ENCODE data around the gene TAF7L.
A peak's percentile ranks its signal among the peaks of the same experiment; 100 is the strongest.

DNA sequence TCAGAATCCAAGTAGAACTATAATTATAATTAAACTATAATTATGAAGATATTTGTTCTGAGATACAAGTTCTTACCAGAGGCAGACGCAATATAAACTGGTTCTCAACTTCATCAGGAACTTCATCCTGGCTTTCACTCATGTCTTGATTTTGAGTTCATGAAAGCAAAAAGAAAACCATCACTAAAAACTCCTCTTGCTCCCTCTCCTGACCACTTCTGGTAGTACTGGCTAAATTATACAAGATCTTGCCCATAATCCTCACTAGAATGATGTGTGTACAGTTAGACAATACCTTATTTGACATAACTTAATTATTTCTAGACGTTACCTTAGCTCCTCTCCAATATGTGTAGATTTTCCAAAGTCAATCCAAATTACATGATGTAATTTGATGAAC, 3.7 kb downstream of the TAF7L start:
- TF ChIP-seq ZFP37 (tag by site-specific recombination; IDR thresholded peaks at IDR 0.05) (no peak), YY1 (tag by site-specific recombination; IDR thresholded peaks at IDR 0.05) (no peak), ZNF274 (IDR thresholded peaks at IDR 0.05; ENCODE audit: low read length) (no peak), ZNF274 (tag by site-specific recombination; IDR thresholded peaks at IDR 0.05; ENCODE audit: borderline replicate concordance) (no peak), SETDB1 (IDR thresholded peaks at IDR 0.05; ENCODE audit: insufficient read length, low read length) (no peak), ZNF785 (tag by site-specific recombination; IDR thresholded peaks at IDR 0.05) (no peak), HOXC10 (CRISPR knock-in tag; IDR thresholded peaks at IDR 0.05) (no peak)
- TF ChIP-seq, protein P1, sequence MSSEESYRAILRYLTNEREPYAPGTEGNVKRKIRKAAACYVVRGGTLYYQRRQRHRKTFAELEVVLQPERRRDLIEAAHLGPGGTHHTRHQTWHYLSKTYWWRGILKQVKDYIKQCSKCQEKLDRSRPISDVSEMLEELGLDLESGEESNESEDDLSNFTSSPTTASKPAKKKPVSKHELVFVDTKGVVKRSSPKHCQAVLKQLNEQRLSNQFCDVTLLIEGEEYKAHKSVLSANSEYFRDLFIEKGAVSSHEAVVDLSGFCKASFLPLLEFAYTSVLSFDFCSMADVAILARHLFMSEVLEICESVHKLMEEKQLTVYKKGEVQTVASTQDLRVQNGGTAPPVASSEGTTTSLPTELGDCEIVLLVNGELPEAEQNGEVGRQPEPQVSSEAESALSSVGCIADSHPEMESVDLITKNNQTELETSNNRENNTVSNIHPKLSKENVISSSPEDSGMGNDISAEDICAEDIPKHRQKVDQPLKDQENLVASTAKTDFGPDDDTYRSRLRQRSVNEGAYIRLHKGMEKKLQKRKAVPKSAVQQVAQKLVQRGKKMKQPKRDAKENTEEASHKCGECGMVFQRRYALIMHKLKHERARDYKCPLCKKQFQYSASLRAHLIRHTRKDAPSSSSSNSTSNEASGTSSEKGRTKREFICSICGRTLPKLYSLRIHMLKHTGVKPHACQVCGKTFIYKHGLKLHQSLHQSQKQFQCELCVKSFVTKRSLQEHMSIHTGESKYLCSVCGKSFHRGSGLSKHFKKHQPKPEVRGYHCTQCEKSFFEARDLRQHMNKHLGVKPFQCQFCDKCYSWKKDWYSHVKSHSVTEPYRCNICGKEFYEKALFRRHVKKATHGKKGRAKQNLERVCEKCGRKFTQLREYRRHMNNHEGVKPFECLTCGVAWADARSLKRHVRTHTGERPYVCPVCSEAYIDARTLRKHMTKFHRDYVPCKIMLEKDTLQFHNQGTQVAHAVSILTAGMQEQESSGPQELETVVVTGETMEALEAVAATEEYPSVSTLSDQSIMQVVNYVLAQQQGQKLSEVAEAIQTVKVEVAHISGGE (tag by site-specific recombination; conservative IDR thresholded peaks at IDR 0.05; ENCODE audit: low read depth): no peak
- TF ChIP-seq, protein P2, sequence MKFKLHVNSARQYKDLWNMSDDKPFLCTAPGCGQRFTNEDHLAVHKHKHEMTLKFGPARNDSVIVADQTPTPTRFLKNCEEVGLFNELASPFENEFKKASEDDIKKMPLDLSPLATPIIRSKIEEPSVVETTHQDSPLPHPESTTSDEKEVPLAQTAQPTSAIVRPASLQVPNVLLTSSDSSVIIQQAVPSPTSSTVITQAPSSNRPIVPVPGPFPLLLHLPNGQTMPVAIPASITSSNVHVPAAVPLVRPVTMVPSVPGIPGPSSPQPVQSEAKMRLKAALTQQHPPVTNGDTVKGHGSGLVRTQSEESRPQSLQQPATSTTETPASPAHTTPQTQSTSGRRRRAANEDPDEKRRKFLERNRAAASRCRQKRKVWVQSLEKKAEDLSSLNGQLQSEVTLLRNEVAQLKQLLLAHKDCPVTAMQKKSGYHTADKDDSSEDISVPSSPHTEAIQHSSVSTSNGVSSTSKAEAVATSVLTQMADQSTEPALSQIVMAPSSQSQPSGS (tag by site-specific recombination; IDR thresholded peaks at IDR 0.05; ENCODE audit: low read depth): no peak
- TF ChIP-seq, protein P3, sequence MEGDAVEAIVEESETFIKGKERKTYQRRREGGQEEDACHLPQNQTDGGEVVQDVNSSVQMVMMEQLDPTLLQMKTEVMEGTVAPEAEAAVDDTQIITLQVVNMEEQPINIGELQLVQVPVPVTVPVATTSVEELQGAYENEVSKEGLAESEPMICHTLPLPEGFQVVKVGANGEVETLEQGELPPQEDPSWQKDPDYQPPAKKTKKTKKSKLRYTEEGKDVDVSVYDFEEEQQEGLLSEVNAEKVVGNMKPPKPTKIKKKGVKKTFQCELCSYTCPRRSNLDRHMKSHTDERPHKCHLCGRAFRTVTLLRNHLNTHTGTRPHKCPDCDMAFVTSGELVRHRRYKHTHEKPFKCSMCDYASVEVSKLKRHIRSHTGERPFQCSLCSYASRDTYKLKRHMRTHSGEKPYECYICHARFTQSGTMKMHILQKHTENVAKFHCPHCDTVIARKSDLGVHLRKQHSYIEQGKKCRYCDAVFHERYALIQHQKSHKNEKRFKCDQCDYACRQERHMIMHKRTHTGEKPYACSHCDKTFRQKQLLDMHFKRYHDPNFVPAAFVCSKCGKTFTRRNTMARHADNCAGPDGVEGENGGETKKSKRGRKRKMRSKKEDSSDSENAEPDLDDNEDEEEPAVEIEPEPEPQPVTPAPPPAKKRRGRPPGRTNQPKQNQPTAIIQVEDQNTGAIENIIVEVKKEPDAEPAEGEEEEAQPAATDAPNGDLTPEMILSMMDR (tag by site-specific recombination; IDR thresholded peaks at IDR 0.05): peak; percentile 43; the same call in 1 of the 2 replicates

Measured in HEK293 (cell line).